ENCODE data around the gene PSMB10. TPM values are rescaled to one million over a fixed set of nuclear protein-coding genes. Genes with fewer than 3 reads are reported as not detected.
"Not testable (repeated sequence)": the region's sequence is repeated elsewhere in the genome, so short reads cannot be mapped to it uniquely, and the experiment has no call there.

Gene PSMB10
- polyA plus RNA-seq, 4 donors: 20.3 to 31.6 (median 22.8) TPM

GRCh38 chr16:67943256-67943618 lies 6.6 kb upstream of the PSMB10 start:
- no peak for DNase-seq (ENCODE audit: low read depth in 4 of 4, low spot score in 3 of 4)

GRCh38 chr16:67942510-67943255 lies 6.0 kb upstream of the PSMB10 start:
- no peak for DNase-seq (ENCODE audit: low read depth in 4 of 4, low spot score in 3 of 4)

GRCh38 chr16:67942200-67942509 lies 5.5 kb upstream of the PSMB10 start:
- DNase-seq (ENCODE audit: low read depth in 4 of 4, low spot score in 3 of 4): no peak

GRCh38 chr16:67941469-67942199 lies 5.0 kb upstream of the PSMB10 start:
- DNase-seq (ENCODE audit: low read depth in 4 of 4, low spot score in 3 of 4): no peak

GRCh38 chr16:67940446-67941089 lies 3.9 kb upstream of the PSMB10 start:
- DNase-seq (ENCODE audit: low read depth in 4 of 4, low spot score in 3 of 4): no peak

GRCh38 chr16:67939507-67940445 lies 3.1 kb upstream of the PSMB10 start:
- no peak for DNase-seq (ENCODE audit: low read depth in 4 of 4, low spot score in 3 of 4)

- DNase-seq (ENCODE audit: low read depth in 4 of 4, low spot score in 3 of 4): not testable (repeated sequence)
Observed at GRCh38 chr16:67937713-67938112, 1.1 kb upstream of the PSMB10 start.

- peak in 1 of 4 donors; percentile 20 for DNase-seq (ENCODE audit: low read depth in 4 of 4, low spot score in 3 of 4)
Observed at GRCh38 chr16:67936880-67937605, 393 bp upstream of the PSMB10 start.

GRCh38 chr16:67935402-67936123 lies 1.1 kb downstream of the PSMB10 start:
- DNase-seq (ENCODE audit: low read depth in 4 of 4, low spot score in 3 of 4): peak; percentile 84 to 93 (median 92)

- DNase-seq (ENCODE audit: low read depth in 4 of 4, low spot score in 3 of 4): no peak
Observed at GRCh38 chr16:67935101-67935401, 1.6 kb downstream of the PSMB10 start.

GRCh38 chr16:67934306-67935100 lies 2.1 kb downstream of the PSMB10 start:
- no peak for DNase-seq (ENCODE audit: low read depth in 4 of 4, low spot score in 3 of 4)

GRCh38 chr16:67933805-67934204 lies 2.8 kb downstream of the PSMB10 start:
- no peak for DNase-seq (ENCODE audit: low read depth in 4 of 4, low spot score in 3 of 4)

- DNase-seq (ENCODE audit: low read depth in 4 of 4, low spot score in 3 of 4): no peak
Observed at GRCh38 chr16:67932462-67932840, 4.2 kb downstream of the PSMB10 start.

GRCh38 chr16:67931712-67932461 lies 4.8 kb downstream of the PSMB10 start, which contains the start of gene CTRL:
Gene CTRL (minus strand): TSS chr16:67931862. CDS start chr16:67931852, 10 bp downstream.
- DNase-seq (ENCODE audit: low read depth in 4 of 4, low spot score in 3 of 4): no peak

- DNase-seq (ENCODE audit: low read depth in 4 of 4, low spot score in 3 of 4): no peak
Observed at GRCh38 chr16:67930678-67931211, 5.9 kb downstream of the PSMB10 start.

GRCh38 chr16:67930191-67930590 lies 6.5 kb downstream of the PSMB10 start:
- DNase-seq (ENCODE audit: low read depth in 4 of 4, low spot score in 3 of 4): no peak

- peak in 2 of 4 donors; percentile 39 for DNase-seq (ENCODE audit: low read depth in 4 of 4, low spot score in 3 of 4)
Observed at GRCh38 chr16:67928561-67929364, 7.9 kb downstream of the PSMB10 start.

Measured in left renal pelvis (tissue), 4 donors.